Measurements from ENCODE around the gene SRSF10.
A peak's percentile ranks its signal among the peaks of the same experiment; 100 is the strongest.
"Not testable (repeated sequence)": the region's sequence is repeated elsewhere in the genome, so short reads cannot be mapped to it uniquely, and the experiment has no call there.

SRSF10 gene

GRCh38 chr1:23979881-23980727 is at the start of gene SRSF10:
Gene SRSF10 (minus strand): TSS chr1:23980327. CDS start chr1:23980255, 72 bp downstream.
- H3K27me3 Mint-ChIP-seq (ENCODE audit: low read depth), result no peaks in the 10 kb centered on the region
- H3K27ac Mint-ChIP-seq, result peak within 1 kb of the TSS; percentile 99
- peaks cover 36% of the 10 kb centered on the region for H3K4me1 Mint-ChIP-seq (ENCODE audit: low read depth)
- no peaks in the 10 kb centered on the region for H3K9me3 Mint-ChIP-seq
- H3K36me3 Mint-ChIP-seq (ENCODE audit: low read depth), result peaks cover 27% of the 10 kb centered on the region
- peak within 1 kb of the TSS; percentile 94 for H3K4me3 Mint-ChIP-seq

GRCh38 chr1:24027838-24028468 is 47.8 kb upstream of the SRSF10 start:
- no peak overlapping the region for H3K4me3 Mint-ChIP-seq
- H3K9me3 Mint-ChIP-seq, result no peaks in the 10 kb centered on the region
- no peaks in the 10 kb centered on the region for H3K4me1 Mint-ChIP-seq (ENCODE audit: low read depth)
- H3K27me3 Mint-ChIP-seq (ENCODE audit: low read depth), result peaks cover 4% of the 10 kb centered on the region
- no peak overlapping the region for H3K27ac Mint-ChIP-seq
- H3K36me3 Mint-ChIP-seq (ENCODE audit: low read depth), result no peaks in the 10 kb centered on the region

DNA sequence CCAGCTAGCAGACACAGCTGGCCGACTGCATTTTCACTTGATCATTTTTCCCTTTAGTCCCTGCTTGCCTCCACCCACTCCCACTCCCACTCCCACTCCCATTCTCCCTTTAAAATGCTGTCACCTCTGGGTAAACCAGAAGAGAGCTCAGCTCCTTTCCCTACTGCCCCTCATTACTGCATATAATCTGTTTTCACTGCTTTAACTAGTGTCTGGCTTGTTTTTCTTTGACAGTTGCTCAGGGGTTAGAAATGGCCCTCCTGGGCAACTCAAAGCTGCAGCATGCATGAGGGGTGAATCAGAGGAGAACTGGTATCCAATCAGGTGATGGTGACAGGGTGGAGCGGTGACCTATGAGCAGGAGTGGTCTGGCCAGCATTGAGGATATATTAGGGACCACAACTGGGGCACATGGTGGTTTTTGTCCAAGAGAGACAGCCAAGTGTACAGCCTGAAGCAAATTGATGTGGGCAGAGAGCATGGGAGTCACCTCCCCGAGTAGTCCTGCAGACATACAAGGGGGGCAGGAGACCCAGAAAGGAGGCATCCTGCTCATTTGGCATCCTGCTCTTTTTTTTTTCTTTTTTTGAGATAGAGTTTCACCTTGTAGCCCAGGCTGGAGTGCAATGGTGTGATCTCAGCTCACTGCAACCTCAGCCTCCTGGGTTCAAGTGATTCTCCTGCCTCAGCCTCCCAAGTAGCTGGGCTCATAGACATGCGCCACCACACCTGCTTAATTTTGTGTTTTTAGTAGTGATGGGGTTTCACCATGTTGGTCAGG is 42.6 kb upstream of the SRSF10 start:
- no peaks in the 10 kb centered on the region for H3K36me3 Mint-ChIP-seq (ENCODE audit: low read depth)
- H3K27ac Mint-ChIP-seq, result no peak overlapping the region
- H3K9me3 Mint-ChIP-seq, result no peaks in the 10 kb centered on the region
- no peaks in the 10 kb centered on the region for H3K4me1 Mint-ChIP-seq (ENCODE audit: low read depth)
- peaks cover 10% of the 10 kb centered on the region for H3K27me3 Mint-ChIP-seq (ENCODE audit: low read depth)
- H3K4me3 Mint-ChIP-seq, result no peak overlapping the region

- no peaks in the 10 kb centered on the region for H3K36me3 Mint-ChIP-seq (ENCODE audit: low read depth)
- no peak overlapping the region for H3K27ac Mint-ChIP-seq
- no peak overlapping the region for H3K4me3 Mint-ChIP-seq
- no peaks in the 10 kb centered on the region for H3K9me3 Mint-ChIP-seq
- H3K27me3 Mint-ChIP-seq (ENCODE audit: low read depth), result peaks cover 10% of the 10 kb centered on the region
- H3K4me1 Mint-ChIP-seq (ENCODE audit: low read depth), result no peaks in the 10 kb centered on the region
Observed at GRCh38 chr1:24021403-24022266, 41.5 kb upstream of the SRSF10 start.

- H3K36me3 Mint-ChIP-seq (ENCODE audit: low read depth), result no peaks in the 10 kb centered on the region
- H3K27me3 Mint-ChIP-seq (ENCODE audit: low read depth), result peaks cover 10% of the 10 kb centered on the region
Observed at GRCh38 chr1:24020470-24020869, 40.3 kb upstream of the SRSF10 start.

DNA sequence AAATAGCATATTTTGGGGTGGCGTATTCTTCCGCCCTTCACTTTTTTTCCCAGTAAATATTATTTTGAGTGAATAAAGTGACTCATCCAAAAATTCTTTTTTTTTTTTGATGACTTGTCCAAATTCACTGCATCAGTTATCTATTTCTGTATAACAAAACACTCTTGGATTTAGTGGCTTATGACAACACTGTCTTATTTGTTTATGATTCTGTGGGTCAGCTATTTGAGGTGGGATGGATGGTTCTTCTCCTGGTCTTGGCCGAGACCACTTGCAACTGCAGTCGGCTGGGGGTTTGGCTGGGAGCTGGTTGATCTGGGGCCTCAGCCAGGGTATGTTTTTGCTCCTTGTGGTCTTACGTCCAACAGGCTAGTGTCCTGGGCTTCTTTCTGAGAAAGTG is 39.9 kb upstream of the SRSF10 start:
- Mint-ChIP-seq H3K9me3 (no peaks in the 10 kb centered on the region), H3K4me3 (no peak overlapping the region), H3K4me1 (ENCODE audit: low read depth) (no peaks in the 10 kb centered on the region), H3K27ac (no peak overlapping the region), H3K27me3 (ENCODE audit: low read depth) (peaks cover 6% of the 10 kb centered on the region), H3K36me3 (ENCODE audit: low read depth) (no peaks in the 10 kb centered on the region)

More at GRCh38 chr1:24020470-24020869, 40.3 kb upstream of the SRSF10 start:
- no peak overlapping the region for H3K4me3 Mint-ChIP-seq
- no peaks in the 10 kb centered on the region for H3K9me3 Mint-ChIP-seq
- no peak overlapping the region for H3K27ac Mint-ChIP-seq
- H3K4me1 Mint-ChIP-seq (ENCODE audit: low read depth), result no peaks in the 10 kb centered on the region

- no peak overlapping the region for H3K4me3 Mint-ChIP-seq
- H3K4me1 Mint-ChIP-seq (ENCODE audit: low read depth), result no peaks in the 10 kb centered on the region
- H3K27me3 Mint-ChIP-seq (ENCODE audit: low read depth), result peaks cover 6% of the 10 kb centered on the region
- no peaks in the 10 kb centered on the region for H3K36me3 Mint-ChIP-seq (ENCODE audit: low read depth)
- H3K9me3 Mint-ChIP-seq, result no peaks in the 10 kb centered on the region
- no peak overlapping the region for H3K27ac Mint-ChIP-seq
Observed at GRCh38 chr1:24018611-24019580, 38.8 kb upstream of the SRSF10 start.

DNA sequence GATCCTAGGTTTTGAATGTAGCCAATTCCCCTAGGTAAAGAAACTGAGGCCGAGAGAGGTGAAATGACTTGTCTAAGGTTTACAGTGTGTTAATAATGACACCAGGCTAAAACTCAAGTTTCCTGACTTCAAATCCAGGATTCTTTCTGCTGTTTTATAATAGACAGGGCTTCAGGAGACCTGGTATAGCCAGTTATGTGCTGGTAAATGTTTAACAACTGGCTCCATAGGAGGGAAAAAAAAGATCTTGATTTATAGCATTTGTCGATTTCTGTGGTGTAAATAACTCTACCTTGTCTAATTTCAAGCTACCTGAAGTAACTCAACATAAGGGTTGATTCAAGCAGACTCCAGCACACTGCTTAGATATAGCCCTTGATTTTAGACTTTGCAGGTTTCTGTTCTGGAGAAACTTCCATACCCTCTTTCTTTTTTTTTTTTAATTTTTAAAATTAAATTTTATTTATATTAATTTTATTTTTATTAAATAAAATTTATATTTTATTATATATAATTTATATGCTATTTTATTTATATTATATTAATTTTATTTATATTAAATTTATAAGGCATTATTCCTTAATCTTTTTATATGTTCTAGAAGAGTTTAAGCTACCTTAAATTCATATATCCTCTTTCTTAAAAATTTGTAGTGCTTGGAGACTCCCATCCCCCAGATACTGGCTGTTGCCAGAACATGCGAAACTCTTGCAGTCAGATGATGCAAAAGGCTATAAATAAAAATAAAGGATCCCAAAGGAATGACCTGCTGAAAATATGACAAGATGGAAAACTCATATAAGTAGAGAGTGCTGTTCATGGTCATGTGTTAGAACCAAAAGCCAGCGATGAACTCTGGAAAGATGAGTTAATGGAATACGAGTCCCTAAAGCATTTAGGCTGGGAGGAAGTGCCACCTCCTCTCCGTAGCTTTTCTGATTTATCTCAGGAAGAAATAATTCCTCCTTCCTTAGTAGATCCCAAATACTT is 35.4 kb upstream of the SRSF10 start:
- Mint-ChIP-seq H3K36me3 (ENCODE audit: low read depth) (no peaks in the 10 kb centered on the region), H3K4me1 (ENCODE audit: low read depth) (no peaks in the 10 kb centered on the region), H3K27ac (no peak overlapping the region), H3K27me3 (ENCODE audit: low read depth) (peaks cover 5% of the 10 kb centered on the region), H3K9me3 (no peaks in the 10 kb centered on the region), H3K4me3 (no peak overlapping the region)

DNA sequence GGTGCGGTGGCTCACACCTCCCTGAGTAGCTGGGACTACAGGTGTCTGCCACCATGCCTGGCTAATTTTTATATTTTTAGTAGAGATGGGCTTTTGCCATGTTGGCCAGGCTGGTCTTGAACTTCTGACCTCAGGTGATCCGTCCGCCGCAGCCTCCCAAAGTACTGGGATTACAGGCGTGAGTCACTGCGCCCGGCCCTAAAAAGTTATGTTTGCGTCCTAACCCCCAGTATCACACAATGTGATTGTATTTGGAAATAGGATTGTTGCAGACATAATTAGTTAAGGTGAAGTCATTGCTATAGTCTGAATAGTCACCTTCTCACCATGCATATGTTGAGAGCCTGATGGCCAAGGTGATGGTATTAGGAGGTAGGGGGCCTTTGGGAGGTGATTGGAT is 32.8 kb upstream of the SRSF10 start:
- H3K27ac Mint-ChIP-seq; H3K36me3 Mint-ChIP-seq (ENCODE audit: low read depth); H3K4me1 Mint-ChIP-seq (ENCODE audit: low read depth); H3K9me3 Mint-ChIP-seq; H3K4me3 Mint-ChIP-seq: not testable (repeated sequence)
- H3K27me3 Mint-ChIP-seq (ENCODE audit: low read depth), result peaks cover 12% of the 10 kb centered on the region

GRCh38 chr1:24010650-24011049 is 30.5 kb upstream of the SRSF10 start:
- Mint-ChIP-seq H3K4me3 (no peak overlapping the region), H3K27me3 (ENCODE audit: low read depth) (peaks cover 22% of the 10 kb centered on the region), H3K4me1 (ENCODE audit: low read depth) (no peaks in the 10 kb centered on the region)

GRCh38 chr1:24009406-24009805 is 29.3 kb upstream of the SRSF10 start:
- no peak overlapping the region for H3K27ac Mint-ChIP-seq
- H3K4me3 Mint-ChIP-seq, result no peak overlapping the region
- peaks cover 22% of the 10 kb centered on the region for H3K27me3 Mint-ChIP-seq (ENCODE audit: low read depth)
- no peaks in the 10 kb centered on the region for H3K36me3 Mint-ChIP-seq (ENCODE audit: low read depth)
- H3K4me1 Mint-ChIP-seq (ENCODE audit: low read depth), result no peaks in the 10 kb centered on the region
- no peaks in the 10 kb centered on the region for H3K9me3 Mint-ChIP-seq

More at GRCh38 chr1:24010650-24011049, 30.5 kb upstream of the SRSF10 start:
- H3K36me3 Mint-ChIP-seq (ENCODE audit: low read depth), result no peaks in the 10 kb centered on the region
- H3K27ac Mint-ChIP-seq, result no peak overlapping the region
- H3K9me3 Mint-ChIP-seq, result no peaks in the 10 kb centered on the region

DNA sequence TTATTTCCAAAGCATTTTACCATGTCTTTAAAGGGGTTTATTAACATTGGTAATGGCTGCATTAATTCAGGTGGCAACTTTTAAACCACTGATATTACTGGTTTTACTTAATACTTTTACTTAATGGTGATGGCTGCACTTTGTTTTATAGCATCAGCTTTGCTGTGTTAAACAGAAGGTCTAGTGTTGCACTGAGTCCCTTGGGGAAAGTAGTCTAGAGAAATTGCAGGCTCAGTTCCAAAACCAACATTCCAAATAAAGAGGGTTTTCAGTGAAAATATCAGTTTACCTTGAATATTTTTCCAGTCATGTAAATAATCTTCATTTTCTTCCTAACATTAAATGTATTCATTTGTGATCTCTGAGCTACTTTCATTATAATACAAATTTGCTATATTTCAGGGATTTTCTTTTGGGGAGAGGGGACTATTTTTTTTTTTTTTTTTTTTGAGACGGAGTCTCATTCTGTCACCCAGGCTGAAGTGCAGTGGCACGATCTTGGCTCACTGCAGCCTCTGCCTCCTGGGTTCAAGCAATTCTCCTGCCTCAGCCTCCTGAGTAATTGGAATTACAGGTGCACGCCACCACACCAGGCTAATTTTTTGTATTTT is 28.6 kb upstream of the SRSF10 start:
- not testable (repeated sequence) for H3K4me3 Mint-ChIP-seq; H3K27ac Mint-ChIP-seq; H3K9me3 Mint-ChIP-seq; H3K4me1 Mint-ChIP-seq (ENCODE audit: low read depth); H3K36me3 Mint-ChIP-seq (ENCODE audit: low read depth)
- peaks cover 25% of the 10 kb centered on the region for H3K27me3 Mint-ChIP-seq (ENCODE audit: low read depth)

Measured in T-helper 1 cell treated with Interleukin-12 subunit alpha and Interleukin-12 subunit beta and Interleukin-4 antibody, amounts not matched to agents 30 μg/mL and 1 μg/mL, for 36 hours (primary cell).